GM10847 (cell line): ENCODE measurements around the gene CACNA1G.

Experiments
- POLR2A ChIP-seq: IDR thresholded peaks from 2 replicates; pipeline ENCODE4 v1.6.1; 2011; ENCODE audit not compliant: insufficient read length; ENCODE audit errors: extremely low read depth

CACNA1G gene

DNA sequence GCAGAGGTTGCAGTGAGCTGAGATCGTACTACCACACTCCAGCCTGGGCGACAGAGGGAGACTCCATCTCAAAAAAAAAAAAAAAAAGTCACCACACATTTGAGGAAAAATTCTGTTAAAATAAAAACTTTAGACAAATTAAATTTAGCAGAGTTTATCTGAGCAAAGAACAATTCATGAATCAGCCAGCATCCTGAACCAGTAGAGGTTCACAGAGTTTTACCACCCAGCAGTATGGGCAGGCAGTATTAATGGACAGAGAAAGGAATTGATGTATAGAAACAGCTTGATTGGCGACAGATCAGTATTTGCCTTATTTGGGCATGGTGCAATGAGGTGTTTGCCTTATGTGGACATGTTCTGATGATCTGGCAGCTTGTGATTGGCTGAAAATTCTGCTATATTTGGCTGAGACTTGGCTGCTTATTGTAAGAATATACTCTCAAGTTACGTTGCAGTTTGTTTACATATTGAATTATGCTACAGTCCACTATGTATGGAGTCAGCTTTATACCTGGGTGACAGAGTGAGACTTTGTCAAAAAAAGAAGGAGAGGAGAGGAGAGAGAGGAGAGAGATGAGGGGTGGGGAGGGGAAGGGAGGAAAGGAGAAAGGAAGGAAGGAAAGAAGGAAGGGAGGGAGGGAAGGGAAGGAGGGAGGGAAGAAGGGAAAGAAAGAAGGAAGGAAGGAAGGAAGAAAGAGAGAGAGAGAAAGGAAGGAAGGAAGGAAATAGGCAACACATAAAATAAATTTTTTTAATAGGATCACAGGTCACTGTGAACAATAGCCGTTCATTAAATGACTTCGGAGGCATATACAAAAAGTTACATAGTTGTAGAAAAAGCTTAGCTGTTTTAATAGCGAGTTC is 88.8 kb downstream of the CACNA1G start:
- no peak for TF ChIP-seq POLR2A

DNA sequence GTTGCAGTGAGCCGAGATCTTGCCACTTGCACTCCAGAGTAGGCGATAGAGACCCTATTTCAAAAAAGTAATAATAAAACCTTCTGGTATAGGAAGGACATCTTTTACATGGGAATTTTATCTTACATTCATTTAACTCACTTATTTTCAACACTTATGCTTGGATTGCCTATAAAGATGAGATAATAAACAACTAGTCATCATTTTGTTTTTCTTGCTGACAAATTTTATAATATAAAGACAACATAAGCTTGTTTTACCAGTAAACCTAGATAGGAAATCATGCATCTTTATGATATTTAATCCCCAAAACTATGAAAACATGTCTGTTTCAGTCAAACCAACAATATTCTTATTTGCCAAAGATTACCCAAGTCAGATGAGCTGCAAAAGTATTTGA is 91.1 kb downstream of the CACNA1G start:
- TF ChIP-seq POLR2A, result no peak

DNA sequence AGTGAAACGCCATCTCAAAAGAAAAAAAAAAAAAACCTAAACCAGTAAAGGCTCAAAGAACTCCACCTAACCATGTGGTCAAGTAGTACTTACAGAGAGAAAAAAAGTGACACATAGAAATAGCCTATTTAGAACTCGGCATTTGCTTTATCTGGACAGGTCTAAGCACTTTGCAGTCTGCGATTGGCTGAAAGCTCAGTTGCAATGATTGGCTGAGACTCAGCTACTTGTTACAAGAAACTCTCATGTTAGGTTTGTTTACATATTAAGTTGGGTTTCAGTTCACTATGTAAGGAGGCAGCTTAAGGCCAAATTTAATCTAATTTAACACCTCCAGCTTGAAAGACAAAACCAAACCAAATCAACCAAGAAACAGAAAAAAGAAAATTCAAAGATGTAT is 93.2 kb downstream of the CACNA1G start:
- no peak for TF ChIP-seq POLR2A

DNA sequence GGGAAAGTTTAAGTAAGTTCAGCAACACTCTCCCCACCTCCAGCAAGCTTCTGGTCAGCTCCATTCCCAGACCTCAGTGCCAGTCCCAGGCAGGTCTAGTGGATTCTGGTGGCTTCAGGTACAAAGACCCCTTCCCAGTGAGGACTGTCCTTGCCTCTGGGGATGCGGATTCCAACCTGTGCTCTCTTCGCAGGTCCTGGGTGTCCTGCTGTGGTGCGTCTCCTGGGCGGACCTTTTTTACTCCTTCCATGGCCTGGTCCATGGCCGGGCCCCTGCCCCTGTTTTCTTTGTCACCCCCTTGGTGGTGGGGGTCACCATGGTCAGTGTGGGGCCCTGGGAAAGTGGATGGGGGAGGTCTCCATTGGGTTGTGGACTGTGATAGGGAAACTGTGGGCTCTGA is 96.0 kb downstream of the CACNA1G start:
- TF ChIP-seq POLR2A, result no peak

DNA sequence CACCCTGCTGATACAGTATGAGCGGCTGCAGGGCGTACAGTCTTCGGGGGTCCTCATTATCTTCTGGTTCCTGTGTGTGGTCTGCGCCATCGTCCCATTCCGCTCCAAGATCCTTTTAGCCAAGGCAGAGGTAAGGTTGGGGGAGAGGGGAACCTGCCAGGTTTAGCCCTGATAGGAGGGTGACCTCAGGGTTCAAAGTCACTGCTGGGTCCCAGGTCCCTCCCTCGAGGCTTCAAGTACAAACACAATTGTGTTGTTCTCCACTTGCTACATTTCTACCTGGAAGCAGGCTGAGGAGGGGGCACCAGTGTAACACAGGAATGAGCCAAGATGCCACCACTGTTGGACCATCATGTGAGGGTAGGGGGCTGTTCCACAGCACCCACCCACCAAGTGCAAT is 96.5 kb downstream of the CACNA1G start:
- TF ChIP-seq POLR2A, result no peak

DNA sequence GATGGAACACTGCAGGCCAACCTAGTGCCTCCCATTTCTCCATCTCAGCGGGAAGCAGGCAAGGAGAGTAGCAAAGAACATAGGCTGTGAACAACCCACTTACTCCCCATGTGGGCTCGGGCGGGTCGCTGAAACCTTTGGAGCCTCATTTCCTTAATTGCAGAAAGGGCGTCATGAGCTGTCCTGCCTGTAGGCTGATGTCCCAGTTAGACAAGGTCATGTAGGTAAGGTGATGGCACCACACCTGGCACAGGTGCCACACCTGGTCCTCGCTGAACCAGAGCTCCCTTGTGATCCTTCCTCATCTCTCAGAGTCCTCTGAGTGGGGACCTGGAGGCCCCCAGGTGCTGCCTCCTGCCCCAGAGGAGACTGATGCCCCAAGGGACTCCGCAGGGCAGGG is 97.1 kb downstream of the CACNA1G start:
- no peak for TF ChIP-seq POLR2A

DNA sequence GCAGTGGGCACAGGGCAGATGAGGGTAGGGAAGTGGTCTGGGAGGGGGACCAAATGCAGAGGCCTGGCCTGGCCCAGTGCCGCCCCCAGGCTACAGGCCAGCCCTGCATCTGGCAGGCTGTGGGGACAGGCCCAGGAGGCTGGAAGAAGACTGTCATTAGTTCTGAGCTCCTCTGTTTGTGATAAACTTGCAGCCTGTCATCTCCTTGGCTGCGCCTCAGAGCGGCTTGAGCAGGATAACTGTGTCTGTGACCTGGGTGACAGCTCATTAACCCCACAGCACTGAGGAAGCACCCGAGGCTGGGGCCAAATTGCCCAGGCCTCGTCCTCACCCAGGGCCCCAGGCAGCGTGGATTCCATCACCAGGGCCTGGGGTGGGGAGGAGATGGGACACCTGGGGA is 98.1 kb downstream of the CACNA1G start:
- TF ChIP-seq POLR2A, result no peak

DNA sequence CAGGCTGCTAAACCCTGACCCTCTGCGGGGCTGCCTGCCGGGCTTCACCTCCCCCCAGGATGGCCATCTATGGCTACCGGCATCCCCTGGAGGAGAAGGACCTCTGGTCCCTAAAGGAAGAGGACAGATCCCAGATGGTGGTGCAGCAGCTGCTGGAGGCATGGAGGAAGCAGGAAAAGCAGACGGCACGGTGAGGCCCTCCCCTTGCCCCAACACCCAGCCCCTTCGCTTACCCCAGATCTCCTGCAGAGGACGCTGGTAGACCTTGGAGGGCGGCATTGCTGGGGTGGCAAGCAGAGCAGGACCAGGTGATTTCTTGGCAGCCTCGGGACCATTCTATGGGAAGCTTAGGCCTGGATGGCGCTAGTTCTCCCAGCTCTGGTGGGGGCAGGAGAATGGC is 98.7 kb downstream of the CACNA1G start:
- no peak for TF ChIP-seq POLR2A

DNA sequence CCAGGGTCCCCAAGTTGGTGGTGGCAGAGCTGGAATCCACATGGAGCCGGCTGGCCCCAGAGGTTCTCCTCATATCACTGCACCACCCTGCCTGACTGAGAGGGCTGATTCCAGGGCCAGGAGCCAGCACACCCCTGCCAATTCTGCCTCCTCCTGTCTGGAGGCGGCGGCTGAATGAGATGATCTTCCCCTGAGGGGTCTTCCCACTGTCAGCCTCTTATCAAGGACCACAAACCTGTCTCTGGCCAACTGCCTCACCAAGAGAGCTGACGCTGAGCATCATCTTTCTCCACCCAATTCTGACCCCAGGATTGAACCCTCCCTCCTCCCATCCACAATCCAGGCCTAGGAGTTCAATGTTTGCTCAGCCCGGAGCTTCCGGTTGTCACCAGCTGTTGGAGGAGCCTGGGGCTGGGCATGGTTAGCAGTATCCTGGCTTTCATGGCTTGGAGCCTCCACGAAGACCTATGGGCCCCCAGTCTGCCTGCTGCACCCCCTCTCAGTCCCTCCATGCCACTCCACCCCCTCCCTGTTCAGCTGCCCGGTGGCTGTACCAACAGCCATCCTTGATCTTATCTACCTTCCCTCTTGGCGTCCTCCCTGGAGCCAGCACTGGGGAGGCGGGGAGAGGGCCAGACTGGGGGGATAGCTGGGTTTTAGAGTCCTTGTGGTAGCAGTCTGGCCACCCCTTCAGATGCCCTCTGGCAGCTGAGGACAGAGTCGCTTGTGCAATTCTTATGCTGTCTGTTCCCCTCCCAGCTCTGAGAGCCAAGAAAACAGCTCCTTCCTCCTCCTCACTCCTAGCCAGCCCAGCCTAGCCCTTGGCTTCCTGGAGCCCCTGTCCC is 99.7 kb downstream of the CACNA1G start:
- no peak for TF ChIP-seq POLR2A

DNA sequence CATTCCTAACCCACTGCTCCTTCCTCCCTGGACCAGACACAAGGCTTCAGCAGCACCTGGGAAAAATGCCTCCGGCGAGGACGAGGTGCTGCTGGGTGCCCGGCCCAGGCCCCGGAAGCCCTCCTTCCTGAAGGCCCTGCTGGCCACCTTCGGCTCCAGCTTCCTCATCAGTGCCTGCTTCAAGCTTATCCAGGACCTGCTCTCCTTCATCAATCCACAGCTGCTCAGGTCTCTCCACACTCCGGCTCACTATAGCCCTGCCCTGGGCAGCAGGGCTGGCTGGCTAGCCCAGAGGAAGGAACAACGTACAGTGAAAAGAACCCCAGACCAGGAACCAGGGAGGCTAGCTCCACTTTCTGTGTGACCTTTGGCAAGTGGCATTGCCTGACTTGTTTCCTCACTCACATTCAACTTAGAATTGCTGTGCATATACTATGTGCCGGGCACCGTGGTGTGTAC is 100.4 kb downstream of the CACNA1G start:
- no peak for TF ChIP-seq POLR2A

DNA sequence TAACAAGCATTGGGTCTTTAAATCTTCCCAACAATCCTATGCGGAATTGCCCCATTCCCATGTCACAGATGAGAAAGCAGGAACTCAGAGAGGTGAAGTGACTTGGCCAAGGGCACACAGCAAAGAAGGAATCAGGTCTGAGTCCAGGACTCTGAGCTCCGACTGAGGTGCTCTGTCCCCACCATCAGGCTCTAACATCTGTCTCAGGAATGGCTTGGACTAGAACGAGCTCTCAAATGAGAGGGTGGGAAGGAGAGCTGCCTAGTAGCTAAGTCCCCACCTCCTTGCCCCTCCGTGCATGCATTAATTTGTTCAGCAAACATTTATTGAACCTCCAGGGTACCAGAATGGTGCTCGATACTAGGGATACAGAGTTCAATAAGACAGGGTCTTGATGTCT is 100.8 kb downstream of the CACNA1G start:
- TF ChIP-seq POLR2A, result no peak

DNA sequence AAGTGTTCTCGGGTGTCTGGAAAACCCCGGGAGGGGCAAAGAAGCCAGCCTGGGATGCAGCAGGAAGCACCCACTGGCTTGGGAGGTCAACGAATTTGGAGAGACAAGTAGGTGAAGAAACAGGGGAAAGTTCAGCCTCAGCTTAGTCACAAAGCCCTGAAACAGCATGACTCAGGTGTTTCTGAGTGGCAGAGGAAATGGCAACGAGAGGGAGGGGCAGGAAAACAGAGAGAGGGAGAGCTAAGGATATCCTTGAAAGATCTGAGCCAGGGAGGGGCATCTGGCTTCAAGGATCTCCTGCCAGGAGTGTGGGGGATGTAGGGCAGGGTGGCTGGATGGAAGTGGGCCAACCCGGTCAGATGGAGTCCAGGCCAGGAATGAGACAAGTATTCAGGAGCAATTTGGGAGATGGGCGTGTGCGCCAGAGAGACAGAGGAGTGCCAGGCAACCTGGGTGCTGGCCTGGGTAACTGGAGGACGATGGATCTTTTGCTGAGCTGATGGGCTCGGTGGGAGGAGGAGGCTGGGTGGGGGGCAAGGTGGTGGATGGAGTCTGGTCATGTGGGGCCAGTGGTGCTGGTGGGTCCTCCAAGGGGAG is 101.4 kb downstream of the CACNA1G start:
- TF ChIP-seq POLR2A, result no peak

DNA sequence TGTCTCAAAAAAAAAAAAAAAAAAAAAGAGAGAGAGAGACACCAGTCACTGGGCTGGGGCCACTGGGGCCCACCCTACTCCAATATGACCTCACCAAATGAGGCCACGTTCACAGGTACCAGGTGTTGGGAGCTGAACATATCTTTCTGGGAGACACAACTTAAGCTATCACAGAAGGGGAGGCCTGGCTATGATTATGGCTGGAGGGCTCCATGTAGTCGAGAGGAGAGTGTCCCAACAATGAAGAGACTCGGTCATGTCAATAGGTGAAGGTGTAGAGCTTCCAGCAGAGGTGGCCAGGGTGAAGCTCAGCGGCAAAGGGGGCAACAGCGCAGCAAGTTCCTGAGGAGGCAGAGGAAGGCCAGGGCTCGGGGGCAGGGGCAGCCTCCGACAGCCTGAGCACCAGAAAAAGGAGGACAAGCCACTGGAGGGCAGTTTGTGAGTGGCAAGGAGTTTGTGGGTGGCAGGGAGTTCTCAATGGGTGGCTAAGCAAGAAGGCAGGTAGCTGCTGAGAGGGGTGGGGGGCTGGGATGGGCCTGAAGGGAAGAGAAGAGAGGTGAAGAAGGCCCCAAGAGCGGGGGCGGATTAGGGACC is 102.2 kb downstream of the CACNA1G start:
- TF ChIP-seq POLR2A, result no peak

DNA sequence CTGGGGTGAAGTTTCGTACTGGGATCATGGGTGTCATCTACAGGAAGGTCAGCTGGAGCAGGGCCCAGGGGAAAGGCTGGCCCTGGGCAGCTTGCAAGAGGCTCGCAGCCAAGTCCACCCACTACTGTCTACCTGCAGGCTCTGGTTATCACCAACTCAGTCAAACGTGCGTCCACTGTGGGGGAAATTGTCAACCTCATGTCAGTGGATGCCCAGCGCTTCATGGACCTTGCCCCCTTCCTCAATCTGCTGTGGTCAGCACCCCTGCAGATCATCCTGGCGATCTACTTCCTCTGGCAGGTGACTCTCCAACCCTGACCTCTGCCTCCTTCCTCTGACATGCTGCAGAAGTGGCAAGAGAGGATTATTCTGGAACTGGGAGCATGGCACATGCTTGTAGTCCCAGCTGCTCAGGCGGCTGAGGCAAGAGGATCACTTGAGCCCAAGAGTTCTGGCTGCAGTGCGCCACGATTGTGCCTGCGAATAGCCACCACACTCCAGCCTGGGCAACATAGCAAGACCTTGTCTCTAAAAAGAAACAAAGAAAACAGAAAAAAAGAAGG is 103.4 kb downstream of the CACNA1G start:
- TF ChIP-seq POLR2A, result no peak

DNA sequence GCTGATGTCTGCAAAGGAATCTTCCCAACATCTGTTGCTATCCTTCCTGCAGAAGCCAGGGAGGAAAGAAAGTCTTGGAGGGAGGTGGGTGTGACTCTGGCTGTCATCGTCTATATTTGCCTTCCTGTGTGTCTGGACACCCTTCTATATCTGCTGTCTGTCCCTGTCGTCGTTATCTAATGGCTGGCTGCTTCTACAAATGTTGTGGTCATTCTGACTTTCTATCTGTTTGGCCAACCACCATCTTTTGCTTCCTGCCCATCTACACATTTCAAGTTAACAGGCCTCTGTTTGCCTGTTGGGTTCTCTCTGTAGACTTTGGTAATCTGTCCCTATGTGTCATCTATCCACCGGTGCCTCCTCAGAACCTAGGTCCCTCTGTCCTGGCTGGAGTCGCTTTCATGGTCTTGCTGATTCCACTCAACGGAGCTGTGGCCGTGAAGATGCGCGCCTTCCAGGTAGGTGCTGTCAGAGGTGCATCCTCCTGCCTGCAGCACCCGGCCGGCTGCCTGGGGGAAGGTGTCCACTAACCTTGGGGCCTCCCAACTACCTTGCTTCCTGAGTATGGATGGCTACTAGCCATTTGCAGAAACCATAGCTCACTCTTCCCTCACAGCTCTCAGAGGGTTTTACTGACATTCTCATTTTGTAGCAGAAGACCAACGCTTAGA is 104.4 kb downstream of the CACNA1G start:
- TF ChIP-seq POLR2A, result no peak

DNA sequence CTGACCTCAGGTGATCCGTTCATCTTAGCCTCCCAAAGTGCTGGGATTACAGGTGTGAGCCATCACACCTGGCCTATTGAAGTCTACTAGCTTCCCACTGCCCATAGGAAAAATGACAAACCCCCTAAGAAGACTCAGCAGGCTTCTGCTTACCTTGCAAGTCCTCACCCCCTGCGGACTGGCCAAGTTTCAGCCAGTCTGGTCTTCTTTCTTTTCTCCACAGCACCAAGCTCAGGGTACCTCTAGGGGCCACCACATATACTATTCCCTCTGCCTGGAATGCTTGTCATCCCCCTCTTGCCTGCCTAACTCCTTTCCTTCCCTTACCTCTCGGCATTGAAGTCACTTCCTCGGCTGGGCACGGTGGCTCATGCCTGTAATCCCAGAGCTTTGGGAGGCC is 105.3 kb downstream of the CACNA1G start:
- TF ChIP-seq POLR2A, result no peak
